Esophagus mucosa (tissue), 1 donor: ENCODE results near the gene FBXW7. TPM values are rescaled to one million over a fixed set of nuclear protein-coding genes. Genes with fewer than 3 reads are reported as not detected.

Experiments
- ATAC-seq: fragments of 200-7000 bp; cut with Tn5 transposase; one replicate; pipeline ENCODE4 v1.9.1; 2020
- total RNA-seq: library from RNA; stranded (reverse); gene quantifications from one replicate; pipeline ENCODE4 v1.2.4, GENCODE V29; 2023
- donor health status: DM: yes; HTN: yes; CAD: no.

The FBXW7 gene
- total RNA-seq, 1 donor from 2014 or later = 29.5 TPM

DNA sequence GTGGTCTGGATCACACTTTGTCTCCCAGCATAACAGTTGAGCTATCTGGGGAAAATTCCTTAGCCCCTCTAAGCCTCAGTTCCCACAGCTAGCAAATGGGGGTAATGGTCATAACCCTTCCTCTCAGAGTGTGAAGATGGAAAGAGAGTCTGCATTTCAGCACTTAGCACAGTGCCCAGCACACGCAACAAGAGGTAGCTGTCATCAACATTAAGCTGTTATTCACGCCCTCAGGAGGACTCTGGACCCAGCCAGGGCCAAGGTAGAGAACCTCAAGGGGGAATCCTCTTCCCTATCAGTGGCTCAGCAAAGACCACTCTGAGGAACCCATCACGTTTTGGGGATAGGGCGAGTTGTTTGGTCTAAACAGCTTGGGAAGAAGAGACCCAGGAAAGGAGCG lies 258.6 kb downstream of the FBXW7 start:
- ATAC-seq = no peak

DNA sequence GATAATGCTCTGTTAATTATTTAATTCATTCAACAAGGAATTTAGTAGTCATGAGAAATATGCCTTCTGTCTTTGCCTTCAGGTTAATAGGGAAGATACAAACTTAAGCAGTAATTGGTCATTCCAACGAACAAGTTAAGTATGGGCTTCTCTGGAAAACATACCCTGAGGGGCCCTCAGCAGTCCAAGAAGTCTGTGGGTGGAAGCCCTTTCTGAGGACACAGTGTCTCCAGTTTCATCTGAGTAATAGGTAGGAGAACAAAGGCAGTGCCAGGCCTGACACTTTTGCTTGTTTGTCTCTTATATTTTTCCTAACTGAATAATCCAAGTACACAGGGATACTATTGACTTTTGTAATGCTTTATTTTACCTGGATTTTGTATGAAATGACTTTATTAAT lies 262.5 kb downstream of the FBXW7 start:
- no peak for ATAC-seq

Other genes starting within 250 kb of the FBXW7 start
- 120 TPM for gene TMEM154, start 143.9 kb upstream of the FBXW7 start, total RNA-seq
- 0.08 TPM for gene TIGD4, start 243.6 kb upstream of the FBXW7 start, total RNA-seq
- gene ARFIP1, start 243.9 kb upstream of the FBXW7 start, total RNA-seq = 29.8 TPM